PC-9 (cell line): ENCODE measurements around the gene ZNRF1. TPM values are rescaled to one million over a fixed set of nuclear protein-coding genes. Genes with fewer than 3 reads are reported as not detected.

Experiments used
- BruUV-seq: library from RNA; stranded (reverse); fragments of 400-500 nt; replicated peaks from 2 replicates; lab custom pipeline; 2021; lab: Mats Ljungman, UMichigan
- CTCF ChIA-PET: fragments of 300-600 bp; sonication (Branson Sonifier 250); formaldehyde crosslinking; loops from one replicate; lab custom pipeline; 2022; ENCODE audit warnings: antibody characterized with exemption; lab: Charles Lee
- POLR2A ChIA-PET: fragments of 300-600 bp; sonication (Branson Sonifier 250); formaldehyde crosslinking; loops from one replicate; lab custom pipeline; 2022; ENCODE audit warnings: antibody characterized with exemption; ENCODE audit not compliant: unreplicated experiment; lab: Charles Lee
- DNase-seq, 2 experiments: peaks; one replicate each; pipeline versions ENCODE4 v3.0.0 to v3.0.0-alpha.2; 2015 to 2022; ENCODE audit warnings: mixed read lengths in 1 of 2
- H2AFZ ChIP-seq: fragments of 200-600 bp; sonication (generic); 2 replicates; pipeline ENCODE4 v1.8.1; 2017; ENCODE audit warnings: antibody characterized with exemption
- H3F3A ChIP-seq: fragments of 200-600 bp; sonication (generic); 2 replicates; pipeline ENCODE4 v1.8.1; 2017; ENCODE audit warnings: antibody characterized with exemption, mild to moderate bottlenecking, low read depth; ENCODE audit not compliant: insufficient read depth
- H3K27ac ChIP-seq: fragments of 200-600 bp; sonication (generic); 2 replicates; pipeline ENCODE4 v1.6.1; 2016; ENCODE audit warnings: mixed run types
- H3K27me3 ChIP-seq: fragments of 200-600 bp; sonication (generic); 2 replicates; pipeline ENCODE4 v1.6.1; 2016; ENCODE audit warnings: low read depth, mixed run types; ENCODE audit not compliant: insufficient read depth
- H3K36me3 ChIP-seq: fragments of 200-600 bp; sonication (generic); 2 replicates; pipeline ENCODE4 v1.6.1; 2016; ENCODE audit warnings: low read depth, mixed run types
- H3K4me1 ChIP-seq: fragments of 200-600 bp; sonication (generic); replicated peaks from 2 replicates; pipeline ENCODE4 v1.6.1; 2016; ENCODE audit warnings: mixed run types; ENCODE audit not compliant: insufficient read depth
- H3K4me2 ChIP-seq: fragments of 200-600 bp; sonication (generic); 2 replicates; pipeline ENCODE4 v1.6.1; 2017; ENCODE audit warnings: mixed run types
- H3K4me3 ChIP-seq: fragments of 200-600 bp; sonication (generic); 2 replicates; pipeline ENCODE4 v1.6.1; 2016; ENCODE audit warnings: mixed run types
- H3K79me2 ChIP-seq: fragments of 200-600 bp; sonication (generic); 2 replicates; pipeline ENCODE4 v1.6.1; 2017; ENCODE audit warnings: low read depth, mixed run types
- H3K9me2 ChIP-seq: fragments of 200-600 bp; sonication (generic); 2 replicates; pipeline ENCODE4 v1.8.1; 2017; ENCODE audit warnings: mild to moderate bottlenecking; ENCODE audit not compliant: insufficient read depth
- H3K9me3 ChIP-seq: fragments of 200-600 bp; sonication (generic); 2 replicates; pipeline ENCODE4 v1.8.1; 2016; ENCODE audit warnings: low read depth; ENCODE audit not compliant: insufficient read depth
- H4K20me1 ChIP-seq: fragments of 200-600 bp; sonication (generic); 2 replicates; pipeline ENCODE4 v1.8.1; 2017; ENCODE audit not compliant: insufficient read depth
- EZH2 ChIP-seq: fragments of 200-600 bp; sonication (generic); IDR thresholded peaks from 2 replicates; pipeline ENCODE4 v1.8.0; 2017; ENCODE audit warnings: antibody characterized with exemption, low read depth
- intact Hi-C: fragments of 100-400 bp; cut with micrococcal nuclease; formaldehyde crosslinking; loops from one replicate; pipeline ENCODE4 v1.10.0; 2022; ENCODE audit not compliant: unreplicated experiment
- total RNA-seq: library from RNA; stranded (reverse); gene quantifications from 2 replicates; pipeline ENCODE4 v1.2.3, GENCODE V29; 2021
- TF ChIP-seq, protein P1 (sequence below): fragments of 200-600 bp; sonication (generic); conservative IDR thresholded peaks from 2 replicates; pipeline ENCODE4 v1.6.1; 2017; ENCODE audit warnings: mixed run types, antibody characterized with exemption, mild to moderate bottlenecking, moderate library complexity

Gene ZNRF1
- total RNA-seq, 1 experiment from 2014 or later, result 64.4 TPM

GRCh38 chr16:75101635-75102034 is 102.8 kb downstream of the ZNRF1 start:
- Histone ChIP-seq H3K36me3 (no peaks in the 10 kb centered on the region; the same call in 1 of the 2 replicates), H3F3A (no peaks in the 10 kb centered on the region), H3K4me2 (no peak overlapping the region), H4K20me1 (no peaks in the 10 kb centered on the region), H3K4me1 (peaks cover 14% of the 10 kb centered on the region), H3K9me3 (no peaks in the 10 kb centered on the region), H3K9me2 (no peaks in the 10 kb centered on the region), H3K27me3 (no peaks in the 10 kb centered on the region), H2AFZ (no peak overlapping the region), H3K4me3 (no peak overlapping the region), H3K79me2 (peaks cover 42% of the 10 kb centered on the region), H3K27ac (no peak overlapping the region)
- intact Hi-C loops, result no loop called here
- ChIA-PET CTCF (no interaction called here), POLR2A (interaction anchor here (0.6 kb wide), 1 partner anchor 56 kb away, joined by 4 read pairs; no protein-coding TSS in a partner anchor)
- BruUV-seq, result no TSS peak
- no peak for TF ChIP-seq EZH2
- TF ChIP-seq, protein P1, sequence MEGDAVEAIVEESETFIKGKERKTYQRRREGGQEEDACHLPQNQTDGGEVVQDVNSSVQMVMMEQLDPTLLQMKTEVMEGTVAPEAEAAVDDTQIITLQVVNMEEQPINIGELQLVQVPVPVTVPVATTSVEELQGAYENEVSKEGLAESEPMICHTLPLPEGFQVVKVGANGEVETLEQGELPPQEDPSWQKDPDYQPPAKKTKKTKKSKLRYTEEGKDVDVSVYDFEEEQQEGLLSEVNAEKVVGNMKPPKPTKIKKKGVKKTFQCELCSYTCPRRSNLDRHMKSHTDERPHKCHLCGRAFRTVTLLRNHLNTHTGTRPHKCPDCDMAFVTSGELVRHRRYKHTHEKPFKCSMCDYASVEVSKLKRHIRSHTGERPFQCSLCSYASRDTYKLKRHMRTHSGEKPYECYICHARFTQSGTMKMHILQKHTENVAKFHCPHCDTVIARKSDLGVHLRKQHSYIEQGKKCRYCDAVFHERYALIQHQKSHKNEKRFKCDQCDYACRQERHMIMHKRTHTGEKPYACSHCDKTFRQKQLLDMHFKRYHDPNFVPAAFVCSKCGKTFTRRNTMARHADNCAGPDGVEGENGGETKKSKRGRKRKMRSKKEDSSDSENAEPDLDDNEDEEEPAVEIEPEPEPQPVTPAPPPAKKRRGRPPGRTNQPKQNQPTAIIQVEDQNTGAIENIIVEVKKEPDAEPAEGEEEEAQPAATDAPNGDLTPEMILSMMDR, result no peak
- DNase-seq, result no peak

- ChIA-PET POLR2A (no interaction called here), CTCF (no interaction called here)
Measured at GRCh38 chr16:75102595-75102994, 103.8 kb downstream of the ZNRF1 start.

GRCh38 chr16:75103994-75104393 is 105.2 kb downstream of the ZNRF1 start:
- H3K79me2 ChIP-seq, result peaks cover 21% of the 10 kb centered on the region
- peaks cover 10% of the 10 kb centered on the region for H3F3A ChIP-seq
- H3K9me3 ChIP-seq, result no peaks in the 10 kb centered on the region
- BruUV-seq, result no TSS peak
- H3K9me2 ChIP-seq, result no peaks in the 10 kb centered on the region
- H3K4me1 ChIP-seq, result peaks cover 14% of the 10 kb centered on the region
- no peak for DNase-seq
- TF ChIP-seq, protein P1, result no peak
- no peak for TF ChIP-seq EZH2
- no peaks in the 10 kb centered on the region for H3K27me3 ChIP-seq
- H2AFZ ChIP-seq, result no peak overlapping the region
- intact Hi-C loops, result no loop called here
- ChIA-PET CTCF (no interaction called here), POLR2A (no interaction called here)
- no peaks in the 10 kb centered on the region for H4K20me1 ChIP-seq
- H3K4me2 ChIP-seq, result no peak overlapping the region
- no peak overlapping the region for H3K4me3 ChIP-seq
- H3K27ac ChIP-seq, result no peak overlapping the region
- H3K36me3 ChIP-seq, result no peaks in the 10 kb centered on the region; the same call in 1 of the 2 replicates

More at GRCh38 chr16:75102595-75102994, 103.8 kb downstream of the ZNRF1 start:
- Histone ChIP-seq H3K79me2 (peaks cover 34% of the 10 kb centered on the region), H3K9me3 (no peaks in the 10 kb centered on the region), H3K36me3 (no peaks in the 10 kb centered on the region; the same call in 1 of the 2 replicates), H3F3A (no peaks in the 10 kb centered on the region; the same call in 1 of the 2 replicates), H2AFZ (no peak overlapping the region), H3K4me2 (no peak overlapping the region), H3K27me3 (no peaks in the 10 kb centered on the region), H4K20me1 (no peaks in the 10 kb centered on the region), H3K4me1 (peaks cover 6% of the 10 kb centered on the region; the same call in 1 of the 2 replicates), H3K27ac (no peak overlapping the region), H3K9me2 (no peaks in the 10 kb centered on the region), H3K4me3 (no peak overlapping the region)
- intact Hi-C loops, result no loop called here
- BruUV-seq, result no TSS peak
- no peak for DNase-seq
- TF ChIP-seq, protein P1, result no peak
- TF ChIP-seq EZH2, result no peak
